GM21381 (cell line): Measurements from ENCODE around the gene TOP1.

Experiments used
- ATAC-seq: cut with Tn5 transposase; IDR thresholded peaks from one replicate; pipeline ENCODE4 v1.9.1; 2021; ENCODE audit warnings: mild to moderate bottlenecking, moderate library complexity; ENCODE audit not compliant: unreplicated experiment

Gene TOP1

DNA sequence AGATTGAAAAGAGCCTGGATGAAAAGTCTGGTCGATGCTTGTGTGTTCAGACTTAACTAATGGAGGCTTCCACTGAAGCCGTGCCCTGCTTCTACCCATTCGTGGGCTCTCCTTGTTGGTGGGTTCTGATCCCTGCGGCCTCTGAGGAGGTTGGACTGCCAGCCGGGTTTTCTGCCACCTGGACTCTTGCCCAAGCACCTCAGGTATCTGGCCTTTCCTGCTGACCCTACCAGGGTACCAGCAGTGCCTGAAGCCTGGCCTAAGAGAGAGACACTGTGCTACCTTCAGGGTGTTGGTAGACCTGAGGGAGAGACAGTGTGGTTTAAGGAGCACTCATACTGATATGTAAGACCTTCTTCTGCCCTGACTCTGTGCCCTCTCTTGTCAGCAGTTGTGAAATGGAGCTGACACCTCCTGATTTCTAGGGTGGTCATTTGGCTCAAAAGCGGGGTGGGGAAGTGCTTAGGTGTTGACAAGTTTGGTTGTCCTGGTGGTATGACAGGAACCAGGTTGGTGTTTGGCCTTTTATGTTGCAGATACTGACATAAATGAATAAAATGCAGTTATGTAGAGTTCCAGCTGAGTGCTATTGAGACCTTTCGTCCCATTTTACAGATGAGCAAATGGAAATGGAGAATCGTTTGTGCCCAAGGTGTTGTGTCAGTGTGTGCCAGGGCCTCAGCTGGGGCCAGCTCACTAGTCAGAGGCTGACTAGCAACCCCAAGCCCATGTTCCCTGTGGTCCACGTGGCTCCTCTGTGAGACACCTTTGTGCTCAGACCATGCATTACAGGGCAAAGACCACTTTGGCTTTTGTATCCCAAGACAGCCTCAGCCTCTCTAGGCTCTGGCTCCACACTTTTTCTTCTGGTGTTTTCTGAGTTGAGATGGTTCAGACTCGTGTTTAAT lies 111.9 kb downstream of the TOP1 start:
- no peak for ATAC-seq

DNA sequence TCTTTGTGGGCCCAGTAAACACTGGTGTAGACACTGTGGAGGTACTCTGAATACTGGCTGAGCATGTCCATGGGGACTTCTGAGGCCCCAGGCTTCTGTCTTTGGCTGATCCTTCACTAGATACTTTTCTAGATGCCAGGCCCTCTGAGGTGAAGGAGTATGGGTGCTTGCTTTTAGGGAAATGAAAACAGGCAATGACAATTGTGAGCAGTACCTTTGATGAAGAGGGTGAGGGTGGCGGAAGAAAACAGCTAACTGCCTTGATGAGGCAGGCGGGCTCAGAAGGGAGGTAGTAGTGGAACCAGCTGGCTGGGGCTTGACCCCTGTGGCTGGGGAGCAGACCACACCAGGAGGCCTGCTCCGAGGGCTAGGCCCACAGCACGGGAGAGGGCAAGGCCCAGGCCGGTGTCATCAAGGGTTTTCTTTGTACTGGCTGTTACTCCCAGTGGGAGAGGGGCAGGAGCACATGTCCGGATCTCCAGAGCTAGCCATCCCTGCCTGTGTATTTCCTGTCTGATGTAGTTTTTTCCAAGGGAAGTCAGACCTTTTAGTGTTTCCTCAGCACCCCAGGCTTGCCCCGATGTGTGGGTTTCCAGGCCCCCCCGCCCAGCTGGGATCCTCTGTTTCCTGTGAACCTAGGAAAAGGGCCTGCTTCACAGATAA lies 112.7 kb downstream of the TOP1 start:
- ATAC-seq: no peak

DNA sequence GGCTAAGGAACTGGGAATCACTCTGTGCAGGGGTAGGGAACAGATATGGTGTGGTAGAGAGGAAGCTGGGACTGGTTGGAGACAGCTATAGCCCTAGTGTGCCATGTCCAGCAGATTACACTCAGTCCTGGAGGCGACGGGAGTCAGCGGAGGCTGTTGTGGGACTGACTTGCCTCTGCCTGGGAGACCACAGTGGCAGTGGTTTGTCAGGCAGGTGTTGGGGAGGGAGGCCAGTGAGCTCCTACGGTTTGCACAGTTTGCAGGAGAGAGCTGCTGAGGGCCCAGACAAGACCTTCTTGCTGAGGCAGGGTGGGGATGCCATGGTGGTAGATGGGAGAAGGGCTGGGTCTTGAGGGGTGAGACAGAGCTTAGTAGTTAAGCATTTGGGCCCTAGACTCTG lies 113.6 kb downstream of the TOP1 start:
- ATAC-seq: no peak

DNA sequence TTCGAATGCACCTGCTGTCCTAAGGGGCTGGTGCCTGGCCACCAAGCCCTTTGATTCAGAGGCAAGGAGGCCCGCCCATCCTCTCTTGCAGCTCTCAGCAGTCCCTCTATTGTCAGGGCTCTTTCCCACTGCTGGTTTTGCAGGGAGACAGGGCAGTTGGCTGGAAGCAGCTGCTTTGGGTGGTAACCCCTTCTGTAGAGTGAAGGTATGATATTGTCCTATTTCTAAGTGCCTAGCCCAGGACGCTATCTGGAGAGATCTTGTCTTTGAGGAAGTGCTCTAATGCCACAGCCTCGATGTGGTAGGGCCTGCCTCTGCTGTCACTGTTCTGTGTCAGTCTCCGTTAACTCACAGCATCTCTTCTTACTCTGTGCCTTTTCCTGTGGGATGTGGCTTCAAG lies 114.3 kb downstream of the TOP1 start:
- ATAC-seq: peak; percentile 46

DNA sequence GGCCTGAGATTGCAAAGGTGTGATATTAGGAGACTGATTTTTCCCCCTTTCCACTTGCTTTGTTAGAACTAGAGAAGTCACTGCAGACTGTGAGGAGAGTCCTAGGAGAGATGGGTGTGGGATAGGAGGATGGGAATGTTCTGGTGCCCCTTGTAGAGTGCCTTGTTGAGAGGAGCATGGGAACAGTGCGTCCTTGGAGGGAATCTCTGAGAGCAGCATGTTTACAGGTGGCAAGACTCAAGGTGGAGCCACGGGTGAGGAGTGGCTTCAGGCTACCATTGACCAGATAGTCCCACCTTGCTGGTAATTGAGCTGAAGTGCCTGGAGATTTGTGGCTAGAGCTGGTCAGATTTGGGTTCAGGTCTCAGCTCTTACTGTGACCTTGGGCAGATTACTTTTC lies 114.7 kb downstream of the TOP1 start:
- ATAC-seq: no peak

DNA sequence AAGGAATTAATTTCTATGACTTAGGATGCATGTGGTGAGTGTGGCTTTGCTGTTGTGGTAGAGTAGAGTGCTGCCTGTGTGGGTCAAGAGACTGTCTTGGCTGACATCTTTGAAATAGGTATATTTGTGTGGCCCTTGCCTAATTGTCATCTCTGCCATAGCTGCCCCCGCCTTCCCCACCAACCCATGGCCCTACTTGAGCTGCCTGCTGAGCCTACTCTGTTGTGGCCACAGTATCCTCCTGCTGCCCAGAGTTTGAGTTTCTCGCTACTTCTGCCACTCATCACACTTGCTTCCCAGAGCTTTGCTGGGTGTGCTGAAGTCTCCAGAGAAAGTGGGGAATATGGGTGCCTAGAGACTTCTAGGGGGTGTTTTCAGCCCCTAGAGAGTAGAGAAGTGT lies 116.7 kb downstream of the TOP1 start:
- no peak for ATAC-seq

DNA sequence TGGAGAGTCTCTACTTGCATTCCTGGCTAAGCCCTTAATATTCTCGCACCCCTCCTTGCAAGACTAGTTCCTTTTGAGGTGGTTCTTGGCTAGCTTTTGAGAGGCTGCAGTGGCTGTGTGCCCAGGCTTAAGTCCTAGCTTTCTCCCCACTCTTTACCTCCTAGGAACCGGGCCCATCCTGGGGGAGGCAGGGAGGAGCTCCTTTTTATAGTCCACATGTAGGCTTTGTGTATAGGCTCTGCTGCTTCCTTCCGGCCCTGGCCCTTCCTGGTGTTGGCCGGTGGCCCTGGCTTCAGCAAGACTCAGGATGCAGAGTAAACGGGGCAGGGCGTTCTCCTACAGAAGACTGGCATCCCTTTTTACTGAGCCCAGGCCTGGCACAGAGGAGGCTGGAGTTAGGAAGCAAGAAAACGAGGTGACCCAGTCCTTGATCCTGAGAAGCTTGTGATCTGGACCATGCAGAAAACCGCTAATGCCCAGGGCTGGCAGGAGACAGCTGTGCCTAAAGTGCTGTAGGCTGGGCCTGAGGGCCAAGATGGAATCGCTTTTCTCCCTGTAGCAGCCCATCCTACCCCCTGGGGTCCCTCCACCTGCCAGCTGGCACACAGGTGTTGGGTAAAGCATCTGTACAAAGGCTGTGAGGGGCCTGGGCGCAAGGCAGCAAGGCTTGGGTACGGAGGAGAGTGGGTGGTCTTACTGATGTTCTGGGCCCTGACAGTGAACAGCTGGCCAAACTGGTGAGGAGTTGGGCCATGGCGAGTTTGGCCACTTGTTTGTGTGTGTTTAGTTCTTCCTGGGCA lies 117.4 kb downstream of the TOP1 start:
- ATAC-seq: no peak

DNA sequence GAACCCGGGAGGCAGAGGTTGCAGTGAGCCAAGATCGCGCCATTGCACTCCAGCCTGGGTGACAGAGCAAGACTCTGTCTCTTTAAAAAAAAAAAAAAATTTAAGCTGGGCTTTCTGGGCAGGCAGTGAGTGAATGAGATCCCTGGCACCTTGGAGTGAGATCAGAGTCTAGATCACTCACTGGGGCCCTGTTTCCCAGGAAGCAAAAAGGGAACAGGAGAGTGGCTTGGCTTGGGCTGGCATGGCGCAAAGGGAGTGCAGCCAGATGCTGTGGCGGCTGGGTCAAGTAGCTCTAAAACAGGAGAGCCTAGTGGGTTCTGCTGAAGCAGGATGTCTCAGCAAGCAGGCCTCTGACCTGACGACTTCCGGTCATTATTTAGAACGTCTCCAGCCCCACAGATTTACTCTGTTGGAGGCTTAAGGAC lies 119.2 kb downstream of the TOP1 start:
- ATAC-seq: no peak

DNA sequence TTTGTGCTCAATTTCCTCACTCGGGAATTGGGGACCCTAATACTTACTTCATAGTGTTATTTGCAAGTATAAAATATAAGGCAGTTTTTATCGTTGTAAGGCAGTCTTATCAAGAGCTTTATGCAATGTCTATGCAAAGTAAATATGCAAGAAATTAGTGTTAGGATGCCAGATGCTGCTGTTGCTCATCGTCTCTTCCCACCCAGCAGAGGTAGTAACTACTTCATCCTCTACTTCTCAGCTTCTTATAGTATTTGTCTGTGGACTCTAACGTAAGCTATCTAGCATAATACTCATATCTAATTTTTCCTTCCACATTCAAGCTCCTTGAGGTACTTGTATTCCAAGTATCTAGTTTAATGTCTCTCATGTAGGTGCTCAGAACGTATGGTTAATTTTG lies 120.3 kb downstream of the TOP1 start:
- ATAC-seq: no peak

DNA sequence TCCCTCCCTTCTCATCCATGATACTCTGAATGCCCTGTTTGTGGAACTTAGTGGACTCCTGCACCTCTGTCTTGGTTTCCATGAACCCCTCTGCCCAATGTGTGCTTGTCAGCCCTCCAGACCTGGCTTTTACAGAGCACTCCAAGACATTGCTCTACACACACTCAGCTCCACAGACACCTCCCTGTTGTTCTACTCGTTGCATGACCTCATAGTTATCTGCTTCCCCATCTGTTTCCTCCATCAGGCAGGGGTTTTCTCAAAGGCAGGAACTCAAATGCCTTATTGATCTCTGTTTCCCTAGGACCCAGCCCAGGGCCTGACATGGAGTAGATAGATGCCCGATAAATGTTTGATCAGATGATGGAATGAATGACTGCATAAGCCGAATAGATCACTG lies 122.0 kb downstream of the TOP1 start:
- ATAC-seq: no peak

DNA sequence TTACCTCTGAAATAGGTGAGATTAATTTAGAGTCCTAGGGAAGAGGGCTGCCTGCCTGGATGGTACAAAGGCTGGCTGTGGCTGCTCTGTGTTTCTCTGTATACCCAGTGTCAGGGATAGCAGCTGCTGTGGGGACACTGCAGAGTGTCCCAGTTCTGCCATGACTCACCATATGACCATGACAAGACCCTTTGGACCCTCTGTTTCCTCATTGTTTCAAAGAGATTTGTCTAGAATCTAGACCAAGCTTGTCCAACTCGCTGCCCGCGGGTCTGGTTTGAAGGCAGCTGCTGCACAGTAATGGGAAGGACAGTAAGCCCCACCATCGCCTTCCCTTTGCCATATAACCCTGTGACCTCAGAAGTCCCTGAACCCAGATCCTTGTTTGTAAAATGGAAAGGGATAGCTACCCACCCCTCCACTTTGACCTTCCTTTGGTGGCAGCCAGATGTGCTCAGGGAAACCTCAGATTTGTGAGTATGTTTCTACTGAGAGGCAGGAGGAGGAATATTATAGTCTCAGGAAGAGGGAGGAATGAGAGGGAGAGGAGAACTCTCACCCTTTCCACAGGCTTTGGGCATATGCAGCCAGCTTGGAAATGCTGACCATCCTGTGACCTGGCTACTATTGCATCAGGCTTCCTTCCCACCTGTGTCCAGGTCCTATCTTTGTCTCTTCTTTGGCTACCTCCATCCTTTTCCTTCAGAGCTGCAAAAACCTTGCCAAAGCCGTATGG lies 122.7 kb downstream of the TOP1 start:
- no peak for ATAC-seq

DNA sequence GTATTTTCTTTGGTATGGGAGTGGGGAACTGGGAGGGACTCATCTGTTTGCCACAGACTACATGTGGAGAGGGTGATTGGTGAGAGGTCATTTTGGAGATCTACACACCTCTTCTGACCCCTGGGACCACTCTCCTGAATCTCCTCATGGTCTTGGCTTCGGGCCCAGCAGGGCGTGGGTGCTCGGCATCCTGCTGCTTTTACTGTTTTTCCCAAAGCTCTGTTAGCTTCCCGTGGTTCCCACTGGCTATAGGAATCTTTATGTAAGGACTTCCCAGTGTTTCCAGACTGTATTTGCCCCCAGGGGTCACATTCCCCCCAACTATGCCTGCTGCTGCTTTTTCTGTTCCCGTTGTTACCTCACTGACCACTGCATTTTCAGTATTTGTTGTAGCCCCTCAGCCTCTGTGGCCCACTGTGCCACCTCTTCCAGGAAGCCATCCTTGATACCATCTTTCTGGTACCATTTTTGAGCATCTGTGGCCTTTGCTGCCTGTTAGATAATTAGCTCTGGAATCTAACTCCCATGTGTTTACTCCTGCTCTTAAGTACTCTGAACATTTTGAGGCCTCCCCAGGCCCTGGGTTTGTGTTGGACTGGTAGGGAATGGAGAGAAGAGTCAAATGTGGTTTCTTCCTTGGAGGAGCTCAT lies 123.6 kb downstream of the TOP1 start:
- no peak for ATAC-seq

DNA sequence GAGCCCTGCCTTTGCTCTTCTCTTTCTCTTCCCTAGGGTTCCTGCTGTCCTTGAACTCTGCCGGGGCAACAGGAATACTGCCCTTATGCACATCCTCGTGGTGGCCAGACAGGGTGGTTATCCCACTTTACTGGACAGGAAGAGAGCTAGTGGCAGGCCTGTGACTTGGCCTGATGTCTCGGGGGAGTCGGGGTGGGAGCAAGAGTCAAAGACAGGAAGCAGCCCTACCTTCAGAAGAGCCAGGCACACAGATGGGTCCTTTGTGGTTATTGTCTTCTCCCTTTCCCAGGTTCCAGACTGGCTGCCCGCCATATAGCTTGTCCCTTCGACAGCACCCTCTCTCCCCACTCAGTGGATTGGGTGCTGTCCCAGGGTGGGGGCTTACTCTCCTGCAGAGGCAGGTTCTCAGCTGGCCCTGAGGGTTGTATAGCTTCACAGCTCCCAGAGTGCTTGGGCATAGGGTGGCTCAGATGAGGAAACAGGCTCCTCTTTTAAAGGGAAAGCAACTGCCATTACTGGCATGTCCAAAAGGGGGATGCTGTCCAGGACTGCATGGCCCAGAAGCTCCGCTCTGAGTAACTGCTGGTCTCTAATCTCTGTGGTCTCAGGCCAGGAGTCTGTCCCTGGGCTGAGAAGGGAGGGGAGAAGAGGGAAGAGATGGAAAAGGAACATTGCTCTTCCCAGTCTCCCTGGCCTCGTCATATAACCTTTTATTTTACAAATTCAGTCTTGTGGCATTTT lies 126.0 kb downstream of the TOP1 start:
- no peak for ATAC-seq

DNA sequence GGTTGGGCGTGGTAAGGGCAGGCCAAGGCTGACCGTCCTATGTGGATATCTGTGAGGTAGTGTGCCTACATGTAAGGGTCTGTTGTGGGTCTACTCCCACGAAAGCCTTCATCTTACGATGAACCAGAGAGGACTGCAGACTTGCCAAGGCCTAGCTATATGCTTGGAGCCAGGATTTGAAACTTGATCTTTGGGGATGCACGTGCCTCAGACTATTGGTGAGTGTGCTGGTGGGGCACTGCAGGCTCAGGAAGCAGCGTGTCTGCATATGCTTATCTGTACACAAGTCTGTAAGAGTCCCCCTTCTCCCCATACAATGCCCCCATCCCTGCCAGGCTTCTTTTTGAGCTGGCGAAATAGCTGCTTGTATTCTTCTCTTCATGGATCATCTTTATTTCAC lies 126.6 kb downstream of the TOP1 start:
- no peak for ATAC-seq

DNA sequence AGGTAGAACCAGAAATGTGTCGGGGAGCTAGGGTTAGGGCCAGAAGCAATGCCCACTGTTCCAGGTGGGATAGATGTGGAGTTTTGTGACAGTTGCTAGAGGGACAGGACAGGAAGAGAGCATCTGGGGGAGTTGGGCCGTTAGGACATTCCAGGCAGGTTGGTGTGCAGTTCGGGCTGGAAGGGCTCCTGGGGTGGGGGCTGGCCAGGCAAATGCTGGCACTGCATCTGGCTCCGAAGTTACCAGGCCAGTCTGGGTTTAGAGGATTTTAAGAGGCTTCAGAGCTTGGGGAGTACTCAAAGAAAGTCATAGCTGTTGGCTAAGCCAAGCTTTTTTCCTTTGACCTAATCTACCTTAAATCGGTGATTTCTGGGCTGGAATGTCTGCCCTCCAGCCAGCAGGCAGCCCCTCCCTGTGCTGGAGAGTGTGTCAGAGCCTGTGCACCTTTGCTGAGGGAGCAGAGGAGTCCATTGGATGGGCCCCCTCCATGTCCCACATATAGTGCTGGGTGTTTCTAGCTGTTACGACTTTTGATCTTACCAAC lies 129.5 kb downstream of the TOP1 start:
- no peak for ATAC-seq

DNA sequence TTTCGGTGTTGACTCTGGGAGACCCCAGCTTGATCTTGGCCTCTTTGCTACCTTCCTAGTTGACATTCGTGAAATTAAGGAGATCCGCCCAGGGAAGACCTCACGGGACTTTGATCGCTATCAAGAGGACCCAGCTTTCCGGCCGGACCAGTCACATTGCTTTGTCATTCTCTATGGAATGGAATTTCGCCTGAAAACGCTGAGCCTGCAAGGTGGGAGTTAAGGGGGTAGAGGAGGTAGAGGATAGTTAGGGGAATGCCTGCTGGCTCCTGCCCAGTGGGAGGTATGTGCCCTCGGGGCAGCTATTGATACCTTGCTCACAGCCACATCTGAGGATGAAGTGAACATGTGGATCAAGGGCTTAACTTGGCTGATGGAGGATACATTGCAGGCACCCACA lies 130.9 kb downstream of the TOP1 start:
- ATAC-seq: no peak

DNA sequence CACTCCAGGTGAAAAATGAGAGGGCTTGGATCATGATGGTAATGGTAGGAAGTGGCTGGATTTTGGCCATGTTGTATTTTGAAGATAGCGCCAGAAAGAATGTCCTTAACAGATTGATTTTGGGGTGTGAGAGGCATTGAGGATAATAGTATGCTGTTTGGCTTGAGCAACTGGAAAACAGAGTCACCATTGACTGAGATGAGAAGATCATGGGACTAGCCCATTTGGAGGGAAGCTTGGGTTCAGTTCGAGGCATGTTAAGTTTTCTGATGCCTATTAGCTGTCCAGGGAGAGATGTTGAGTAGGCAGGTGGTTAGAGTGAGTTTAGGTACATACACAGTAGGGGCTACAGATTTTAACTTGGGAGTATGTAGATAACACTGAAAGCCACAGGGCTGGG lies 132.1 kb downstream of the TOP1 start:
- no peak for ATAC-seq

DNA sequence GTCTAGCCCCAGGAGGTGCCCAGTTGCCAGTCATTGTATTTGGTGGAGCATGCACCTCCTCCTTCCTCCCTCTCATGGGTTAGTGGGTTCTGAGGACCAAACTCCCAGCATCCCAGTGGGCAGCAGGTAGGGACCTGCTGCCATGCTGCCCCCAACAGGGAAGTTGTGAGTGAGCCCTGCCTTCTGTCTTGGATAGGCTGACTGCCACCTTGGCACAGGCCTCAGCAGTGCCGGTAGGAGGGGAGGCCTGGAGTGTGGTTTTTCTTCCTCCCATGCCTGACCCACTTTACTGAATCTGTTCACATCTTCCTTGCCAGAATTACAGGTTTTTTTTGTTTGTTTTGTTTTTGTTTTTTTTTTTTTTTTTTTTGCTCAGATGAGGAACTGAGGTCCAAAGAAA lies 133.3 kb downstream of the TOP1 start:
- no peak for ATAC-seq

DNA sequence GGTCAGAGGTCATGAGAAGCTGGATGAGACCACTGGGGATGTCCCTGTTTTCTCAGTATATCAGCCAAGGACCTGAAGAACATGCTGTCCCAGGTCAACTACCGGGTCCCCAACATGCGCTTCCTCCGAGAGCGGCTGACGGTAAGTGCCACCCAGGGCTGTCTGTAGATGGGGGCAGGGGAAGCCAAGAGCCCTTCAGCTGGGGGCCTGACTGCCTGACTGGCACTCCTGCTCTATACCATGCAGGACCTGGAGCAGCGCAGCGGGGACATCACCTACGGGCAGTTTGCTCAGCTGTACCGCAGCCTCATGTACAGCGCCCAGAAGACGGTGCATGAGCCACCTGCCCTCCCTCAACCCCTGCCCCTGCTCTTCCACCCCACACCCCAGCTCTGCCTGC lies 133.8 kb downstream of the TOP1 start:
- ATAC-seq: no peak
